Caco-2 (cell line): Measurements from ENCODE around the gene AKT1. TPM values are rescaled to one million over a fixed set of nuclear protein-coding genes. Genes with fewer than 3 reads are reported as not detected.

Experiments used
- BruUV-seq: library from RNA; stranded (reverse); fragments of 400-500 nt; replicated peaks from 2 replicates; lab custom pipeline; 2021; lab: Mats Ljungman, UMichigan
- CTCF ChIA-PET: fragments of 300-600 bp; sonication (Branson Sonifier 250); formaldehyde crosslinking; loops from one replicate; lab custom pipeline; 2022; ENCODE audit warnings: antibody characterized with exemption; lab: Charles Lee
- POLR2A ChIA-PET: fragments of 300-600 bp; sonication (Branson Sonifier 250); formaldehyde crosslinking; loops from one replicate; lab custom pipeline; 2022; ENCODE audit warnings: antibody characterized with exemption; lab: Charles Lee
- DNase-seq, 2 experiments: peaks; one replicate each; pipeline versions ENCODE4 v3.0.0 to v3.0.0-alpha.2; 2020 to 2022
- H3K27me3 ChIP-seq: replicated peaks from 2 replicates; pipeline ENCODE4 v1.6.0; 2011; ENCODE audit warnings: low read length; ENCODE audit not compliant: control insufficient read depth, insufficient read depth
- H3K36me3 ChIP-seq: 2 replicates; pipeline ENCODE4 v1.5.1; 2011; ENCODE audit warnings: low read length; ENCODE audit not compliant: control insufficient read depth, insufficient read depth
- H3K4me1 ChIP-seq: fragments of 250-450 bp; sonication (Bioruptor Pico); 2 replicates; pipeline ENCODE4 v1.5.1; 2020; ENCODE audit warnings: mild to moderate bottlenecking
- H3K4me3 ChIP-seq: 2 replicates; pipeline ENCODE4 v1.5.1; 2011; ENCODE audit warnings: low read depth, mild to moderate bottlenecking, control low read depth, low read length
- H3K9me3 ChIP-seq: fragments of 250-450 bp; sonication (Bioruptor Pico); 2 replicates; pipeline ENCODE4 v1.5.1; 2020; ENCODE audit warnings: mild to moderate bottlenecking, moderate library complexity
- H3K27ac Mint-ChIP-seq: one replicate; pipeline ENCODE4 v1.8.0; 2022; ENCODE audit warnings: mixed read lengths; ENCODE audit not compliant: unreplicated experiment
- H3K27me3 Mint-ChIP-seq: one replicate; pipeline ENCODE4 v1.8.0; 2022; ENCODE audit warnings: mixed read lengths; ENCODE audit not compliant: insufficient read depth, unreplicated experiment
- H3K36me3 Mint-ChIP-seq: one replicate; pipeline ENCODE4 v1.8.0; 2022; ENCODE audit warnings: mild to moderate bottlenecking, mixed read lengths; ENCODE audit not compliant: insufficient read depth, unreplicated experiment
- H3K4me1 Mint-ChIP-seq: one replicate; pipeline ENCODE4 v1.8.0; 2022; ENCODE audit warnings: low read depth, mixed read lengths; ENCODE audit not compliant: unreplicated experiment
- H3K4me3 Mint-ChIP-seq: one replicate; pipeline ENCODE4 v1.8.0; 2022; ENCODE audit warnings: mild to moderate bottlenecking, moderate library complexity, mixed read lengths; ENCODE audit not compliant: unreplicated experiment
- H3K9me3 Mint-ChIP-seq: one replicate; pipeline ENCODE4 v1.8.0; 2022; ENCODE audit warnings: mixed read lengths; ENCODE audit not compliant: unreplicated experiment
- CTCF ChIP-seq, 2 experiments: fragments of 200-600 bp in 1 of 2; IDR thresholded peaks; 1 replicate in 1 of 2; 2 replicates in 1 of 2; pipeline versions ENCODE4 v1.5.1 to v1.8.0; 2011 to 2022; ENCODE audit warnings: antibody characterized with exemption in 1 of 2, control low read depth in 1 of 2, inconsistent platforms in 1 of 2, low read depth in 1 of 2, low read length in 1 of 2, mild to moderate bottlenecking in 1 of 2, moderate library complexity in 1 of 2; ENCODE audit not compliant: insufficient read depth in 1 of 2, severe bottlenecking in 1 of 2, unreplicated experiment in 1 of 2
- intact Hi-C: fragments of 100-400 bp; cut with micrococcal nuclease; formaldehyde crosslinking; loops from one replicate; pipeline ENCODE4 v1.10.0; 2022; ENCODE audit not compliant: unreplicated experiment
- total RNA-seq: library from RNA; stranded (reverse); gene quantifications from 2 replicates; pipeline ENCODE4 v1.2.3, GENCODE V29; 2022

AKT1 gene
- total RNA-seq, 1 experiment from 2014 or later = 110 TPM

GRCh38 chr14:104795781-104796686 is 486 bp upstream of the AKT1 start:
- intact Hi-C loops = no loop called here
- H3K4me1 Mint-ChIP-seq = no peaks in the 10 kb centered on the region
- BruUV-seq = no TSS peak

GRCh38 chr14:104794631-104794992 is 936 bp downstream of the AKT1 start:
- BruUV-seq = no TSS peak
- no peaks in the 10 kb centered on the region for H3K27me3 ChIP-seq
- intact Hi-C loops = no loop called here
- ChIA-PET POLR2A (interaction anchor here (0.7 kb wide), 1 partner anchor 41 kb away, joined by 4 read pairs; the partner anchor contains the start of gene SIVA1), CTCF (interaction anchor here (0.8 to 1.5 kb wide), 3 partner anchors 20 to 32 kb away, joined by 3 to 9 read pairs (median 8); no protein-coding TSS in a partner anchor)
- H3K4me3 ChIP-seq = peak overlapping the region; percentile 74
- Mint-ChIP-seq H3K4me3 (peak overlapping the region; percentile 77), H3K9me3 (no peaks in the 10 kb centered on the region), H3K27ac (no peak overlapping the region), H3K27me3 (no peaks in the 10 kb centered on the region), H3K36me3 (peaks cover 5% of the 10 kb centered on the region), H3K4me1 (no peaks in the 10 kb centered on the region)
- peaks cover 36% of the 10 kb centered on the region for H3K4me1 ChIP-seq
- DNase-seq = peak in 1 of 2 experiments; percentile 48
- no peak for TF ChIP-seq CTCF (IDR thresholded peaks at IDR 0.05; ENCODE audit: insufficient read depth in 1 of 2, low read depth in 1 of 2, low read length in 1 of 2, severe bottlenecking in 1 of 2, unreplicated experiment in 1 of 2)
- no peaks in the 10 kb centered on the region for H3K36me3 ChIP-seq
- H3K9me3 ChIP-seq = no peaks in the 10 kb centered on the region

More at GRCh38 chr14:104795781-104796686, 486 bp upstream of the AKT1 start:
- no peaks in the 10 kb centered on the region for H3K27me3 Mint-ChIP-seq
- Histone ChIP-seq H3K4me1 (peaks cover 42% of the 10 kb centered on the region), H3K27me3 (no peaks in the 10 kb centered on the region), H3K4me3 (peak overlapping the region; percentile 52), H3K9me3 (no peaks in the 10 kb centered on the region), H3K36me3 (no peaks in the 10 kb centered on the region)
- peak overlapping the region; percentile 79 for H3K27ac Mint-ChIP-seq
- H3K9me3 Mint-ChIP-seq = no peaks in the 10 kb centered on the region
- ChIA-PET CTCF (interaction anchor here (0.9 kb wide), 1 partner anchor 27 kb away, joined by 3 read pairs; no protein-coding TSS in a partner anchor), POLR2A (interaction anchor here (0.6 kb wide), 1 partner anchor 30 kb away, joined by 4 read pairs; no protein-coding TSS in a partner anchor)
- TF ChIP-seq CTCF (IDR thresholded peaks at IDR 0.05; ENCODE audit: insufficient read depth in 1 of 2, low read depth in 1 of 2, low read length in 1 of 2, severe bottlenecking in 1 of 2, unreplicated experiment in 1 of 2) = no peak
- DNase-seq = peak in 1 of 2 experiments; percentile 67
- peak overlapping the region; percentile 71 for H3K4me3 Mint-ChIP-seq
- H3K36me3 Mint-ChIP-seq = peaks cover 7% of the 10 kb centered on the region

DNA sequence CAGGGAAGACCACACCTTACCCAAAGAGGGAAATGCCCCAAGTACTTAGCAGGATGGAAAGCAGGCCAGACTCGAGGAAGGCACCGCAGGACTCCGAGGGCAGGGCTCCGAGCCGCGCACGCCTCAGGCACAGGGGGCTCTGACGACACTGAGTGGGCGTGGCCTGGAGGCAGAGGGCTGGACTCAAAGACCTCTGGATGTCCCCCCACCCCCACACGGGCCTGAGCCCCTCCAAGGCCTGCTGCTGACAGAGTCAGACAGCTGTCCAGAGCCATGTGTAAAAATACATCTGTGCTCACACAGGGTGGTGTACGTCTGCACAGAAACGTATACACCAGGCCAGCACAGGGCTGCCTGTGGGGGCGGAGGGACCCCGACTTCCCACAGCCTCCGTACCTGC is 1.4 kb downstream of the AKT1 start:
- Mint-ChIP-seq H3K9me3 (no peaks in the 10 kb centered on the region), H3K4me1 (no peaks in the 10 kb centered on the region), H3K4me3 (peak overlapping the region; percentile 77), H3K27me3 (no peaks in the 10 kb centered on the region), H3K36me3 (peaks cover 5% of the 10 kb centered on the region), H3K27ac (no peak overlapping the region)
- Histone ChIP-seq H3K4me1 (peaks cover 35% of the 10 kb centered on the region), H3K9me3 (no peaks in the 10 kb centered on the region), H3K27me3 (no peaks in the 10 kb centered on the region), H3K4me3 (peak overlapping the region; percentile 74), H3K36me3 (no peaks in the 10 kb centered on the region)
- intact Hi-C loops = no loop called here
- ChIA-PET CTCF (interaction anchor here (1.0 to 1.5 kb wide), 2 partner anchors 25 to 32 kb away, joined by 8 to 9 read pairs; no protein-coding TSS in a partner anchor), POLR2A (interaction anchor here (0.7 kb wide), 1 partner anchor 41 kb away, joined by 4 read pairs; the partner anchor contains the start of gene SIVA1)
- DNase-seq = no peak
- TF ChIP-seq CTCF (IDR thresholded peaks at IDR 0.05; ENCODE audit: insufficient read depth in 1 of 2, low read depth in 1 of 2, low read length in 1 of 2, severe bottlenecking in 1 of 2, unreplicated experiment in 1 of 2) = no peak
- TSS peak; percentile 53 for BruUV-seq
